GM18517 (cell line): ENCODE measurements around the gene ZNF585A.
"Not testable (repeated sequence)": the region's sequence is repeated elsewhere in the genome, so short reads cannot be mapped to it uniquely, and the experiment has no call there.

Experiments
- ATAC-seq: cut with Tn5 transposase; IDR thresholded peaks from one replicate; pipeline ENCODE4 v1.9.1; 2021; ENCODE audit warnings: mild to moderate bottlenecking, moderate library complexity; ENCODE audit not compliant: unreplicated experiment

ZNF585A gene

DNA sequence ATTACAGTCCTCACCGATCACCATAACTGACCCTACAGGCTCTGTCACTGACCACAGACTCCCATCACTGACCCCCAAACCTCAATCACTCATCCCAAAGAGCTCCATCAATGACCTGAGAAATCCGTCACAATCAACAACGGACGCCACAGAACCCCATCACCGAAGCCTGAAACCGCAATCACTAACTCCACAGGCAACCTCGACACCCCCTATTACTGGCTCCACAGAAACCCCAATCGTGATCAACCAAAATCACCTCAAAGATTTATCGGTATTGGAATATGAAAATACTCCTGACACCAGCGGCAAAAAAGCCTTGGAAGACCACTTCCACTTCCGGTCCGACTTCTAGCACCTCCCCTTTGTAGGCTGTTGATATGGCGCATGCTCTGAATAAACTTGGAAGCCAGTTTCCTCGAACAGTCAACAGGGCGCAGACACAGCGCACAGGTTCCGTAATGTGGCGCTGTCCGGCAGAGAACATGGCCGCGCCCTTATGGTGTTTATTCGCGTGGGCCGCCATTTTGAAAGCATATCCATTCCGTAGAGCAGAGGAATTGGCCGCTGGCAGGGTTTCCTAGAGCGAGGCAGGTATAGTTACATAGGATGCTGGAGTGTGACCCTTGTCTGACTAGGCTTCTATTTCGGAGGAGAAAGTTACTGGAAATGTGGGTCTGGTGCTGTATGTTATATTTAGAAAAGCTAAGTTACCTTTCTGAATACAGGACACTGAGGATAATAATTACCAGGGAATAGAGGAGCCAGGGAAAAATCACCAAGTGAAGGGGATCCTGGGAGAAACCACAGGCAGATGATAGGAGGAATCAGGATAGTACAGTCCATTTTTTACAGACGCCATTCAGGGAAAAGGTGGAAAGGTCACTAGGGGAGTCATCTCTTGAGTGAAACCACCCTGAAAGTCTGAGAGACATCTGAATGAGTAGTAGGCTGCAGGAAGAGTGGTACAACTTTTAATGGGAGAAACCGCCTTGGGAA is at the start of gene ZNF585A:
Gene ZNF585A (minus strand): TSS at position 328 of the 999 bp plus-strand sequence. CDS start 2,785 bp downstream, outside the sequence.
- peak; percentile 95 for ATAC-seq

DNA sequence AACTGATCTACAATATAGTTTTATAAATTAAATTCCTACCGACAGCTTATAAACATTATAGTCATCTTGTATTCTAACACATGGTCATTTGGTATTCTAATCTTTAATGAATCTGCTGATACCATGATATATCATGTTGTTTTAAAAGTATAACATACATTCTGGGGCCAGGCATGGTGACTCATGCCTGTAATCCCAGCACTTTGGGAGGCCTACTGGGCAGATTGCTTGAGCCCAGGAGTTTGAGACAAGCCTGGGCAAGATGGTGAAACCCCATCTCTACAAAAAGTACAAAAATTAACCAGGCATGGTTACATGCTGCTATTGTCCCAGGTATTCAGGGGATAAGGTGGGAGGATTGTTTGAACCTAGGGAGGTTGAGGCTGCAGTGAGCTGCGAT is 48.6 kb upstream of the ZNF585A start:
- ATAC-seq: no peak

DNA sequence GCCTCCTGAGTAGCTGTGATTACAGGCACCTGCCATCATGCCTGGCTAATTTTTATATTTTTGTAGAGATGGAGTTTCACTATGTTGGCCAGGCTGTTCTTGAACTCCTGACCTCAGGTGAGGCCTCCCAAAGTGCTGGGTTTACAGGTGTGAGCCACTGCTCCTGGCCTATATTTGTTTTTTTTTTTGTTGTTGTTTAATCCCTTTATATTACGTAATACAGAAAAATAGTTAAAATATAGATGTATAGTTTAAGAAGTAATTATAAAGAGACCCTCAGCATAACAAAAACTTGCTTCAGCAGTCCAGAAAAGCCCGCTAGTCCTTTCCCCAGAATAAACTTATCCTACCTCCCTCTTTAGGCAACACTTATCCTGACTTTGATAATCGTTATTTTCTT is 47.9 kb upstream of the ZNF585A start:
- ATAC-seq: no peak

DNA sequence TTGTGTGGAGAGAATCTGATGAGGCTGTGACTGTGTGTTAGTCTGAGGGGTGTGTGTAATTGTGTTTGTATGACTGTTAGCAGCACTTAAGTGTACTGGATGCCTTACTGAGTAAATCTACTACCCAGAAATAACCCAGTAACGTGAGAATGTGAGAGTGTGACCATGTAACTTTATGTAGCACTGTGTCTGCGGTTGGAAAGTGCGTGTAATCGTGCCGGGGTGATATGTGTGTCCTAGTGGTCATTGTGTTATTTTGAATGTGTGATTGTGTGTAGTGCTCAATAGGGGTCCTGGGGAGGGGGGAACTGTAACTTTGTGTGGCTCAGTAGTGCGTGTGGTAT is 46.1 kb upstream of the ZNF585A start:
- ATAC-seq: peak; percentile 9

DNA sequence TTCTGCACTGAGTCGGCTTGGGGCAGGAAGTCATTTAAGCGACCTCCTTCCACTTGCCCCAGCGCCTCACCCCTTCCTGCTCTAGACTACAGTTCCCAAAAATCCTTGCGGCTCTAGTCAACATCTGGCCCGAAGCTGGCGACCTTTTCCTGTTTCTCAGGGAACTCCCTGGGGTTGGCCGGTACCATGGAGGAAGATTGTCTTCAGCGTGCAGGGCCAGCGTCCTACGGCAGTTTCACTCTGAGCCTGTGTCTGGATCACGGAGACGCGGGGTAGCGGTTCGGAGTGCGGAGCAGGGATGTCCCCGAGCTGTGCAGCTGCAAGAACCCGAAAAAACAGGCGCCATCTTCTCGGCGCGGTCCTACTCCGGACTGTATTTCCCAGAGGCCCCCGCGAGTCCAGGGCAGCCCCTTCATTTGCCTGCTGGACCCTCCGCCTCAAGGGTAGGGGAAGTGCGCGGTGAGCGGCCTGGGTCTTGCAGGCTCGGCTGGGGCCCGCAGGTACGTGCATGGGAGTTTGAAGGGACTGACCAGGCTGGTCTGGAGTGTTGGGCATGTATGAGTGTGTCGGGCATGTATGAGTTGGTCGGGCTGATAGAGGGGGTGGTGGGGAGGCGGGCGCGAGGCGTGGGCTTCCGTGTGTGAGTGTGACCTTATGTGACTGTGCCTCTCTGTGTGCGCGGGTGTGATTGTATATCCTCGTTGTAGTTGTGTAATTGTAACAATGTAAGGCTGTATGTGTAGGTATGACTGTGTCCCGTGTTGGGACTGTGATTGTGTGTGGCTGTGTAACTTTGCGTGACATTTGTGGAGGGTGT is 45.5 kb upstream of the ZNF585A start, which contains the start of gene ZNF383:
Gene ZNF383 (plus strand): TSS at position 440 of the 817 bp plus-strand sequence. CDS start 12,240 bp downstream, outside the sequence.
- ATAC-seq: peak; percentile 82

DNA sequence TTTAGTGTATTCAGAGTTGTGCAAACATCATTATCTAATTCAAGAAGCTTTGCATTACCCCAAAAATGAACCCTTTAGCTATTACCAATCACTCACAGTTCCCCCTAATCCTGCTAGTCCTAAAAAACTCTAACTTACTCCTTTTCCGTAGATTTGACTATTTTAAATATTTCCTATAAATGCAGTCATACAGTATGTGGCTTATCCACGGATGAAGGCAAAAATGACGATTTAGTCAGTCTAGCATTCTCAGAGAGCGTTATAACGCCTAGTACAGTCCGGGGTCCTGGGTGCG is 44.9 kb upstream of the ZNF585A start:
- peak; percentile 11 for ATAC-seq

DNA sequence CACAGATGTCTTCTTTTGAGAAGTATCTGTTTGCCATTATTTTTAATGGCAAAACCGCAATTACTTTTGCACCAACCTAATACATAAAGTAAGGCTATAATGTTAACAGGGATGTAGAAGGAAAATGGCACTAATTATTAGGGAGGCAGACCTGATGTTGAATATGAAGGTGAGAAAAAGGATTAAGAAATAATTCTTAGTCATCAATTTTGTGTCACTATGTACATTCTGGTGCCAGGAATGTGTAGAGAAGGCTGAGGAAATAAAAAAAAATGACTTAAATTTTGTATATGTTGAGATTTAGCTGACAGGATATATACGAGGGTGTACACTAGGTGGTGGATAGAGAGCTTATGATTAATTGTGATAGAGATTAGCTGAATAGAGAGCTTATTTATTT is 25.3 kb upstream of the ZNF585A start:
- ATAC-seq: no peak

DNA sequence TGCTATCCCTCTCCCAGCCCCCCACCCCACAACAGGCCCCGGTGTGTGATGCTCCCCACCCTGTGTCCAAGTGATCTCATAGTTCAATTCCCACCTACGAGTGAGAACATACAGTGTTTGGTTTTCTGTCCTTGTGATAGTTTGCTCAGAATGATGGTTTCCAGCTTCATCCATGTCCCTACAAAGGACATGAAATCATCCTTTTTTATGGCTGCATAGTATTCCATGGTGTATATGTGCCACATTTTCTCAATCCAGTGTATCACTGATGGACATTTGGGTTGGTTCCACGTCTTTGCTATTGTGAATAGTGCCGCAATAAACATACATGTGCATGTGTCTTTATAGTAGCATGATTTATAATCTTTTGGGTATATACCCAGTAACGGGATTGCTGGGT is 24.6 kb upstream of the ZNF585A start:
- not testable (repeated sequence) for ATAC-seq

DNA sequence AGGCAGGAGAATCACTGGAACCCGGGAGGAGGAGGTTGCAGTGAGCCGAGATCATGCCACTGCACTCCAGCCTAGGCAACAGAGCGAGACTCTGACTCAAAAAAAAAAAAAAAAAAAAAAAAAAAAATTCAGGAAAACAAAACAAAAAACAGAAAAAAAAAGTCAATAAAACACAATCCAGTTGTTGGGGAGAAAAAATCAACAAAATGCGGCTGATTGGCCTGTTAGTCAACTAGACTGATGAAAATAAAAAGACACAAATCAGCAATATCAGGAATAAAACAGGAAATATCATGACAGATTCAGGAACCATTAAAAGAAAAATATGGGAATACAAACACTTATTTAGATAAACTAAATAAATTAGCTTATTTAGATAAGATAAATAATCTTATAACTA is 22.8 kb upstream of the ZNF585A start:
- ATAC-seq: not testable (repeated sequence)

DNA sequence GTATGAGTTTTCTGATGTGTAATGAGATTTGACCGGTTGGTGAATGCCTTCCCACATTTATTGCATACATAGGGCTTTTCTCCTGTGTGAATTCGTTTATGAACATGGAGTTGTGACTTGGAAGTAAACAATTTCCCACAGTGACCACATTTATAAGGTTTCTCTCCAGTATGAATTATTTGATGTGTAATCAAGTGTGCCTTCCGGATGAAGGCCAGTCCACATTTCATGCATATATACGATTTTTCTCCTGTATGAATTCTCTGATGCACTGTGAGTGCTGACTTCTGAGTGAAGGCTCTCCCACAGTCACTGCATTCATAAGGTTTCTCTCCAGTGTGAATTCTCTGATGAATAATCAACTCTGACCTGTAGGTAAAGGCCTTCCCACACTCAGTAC is 13.6 kb upstream of the ZNF585A start:
- ATAC-seq: not testable (repeated sequence)

DNA sequence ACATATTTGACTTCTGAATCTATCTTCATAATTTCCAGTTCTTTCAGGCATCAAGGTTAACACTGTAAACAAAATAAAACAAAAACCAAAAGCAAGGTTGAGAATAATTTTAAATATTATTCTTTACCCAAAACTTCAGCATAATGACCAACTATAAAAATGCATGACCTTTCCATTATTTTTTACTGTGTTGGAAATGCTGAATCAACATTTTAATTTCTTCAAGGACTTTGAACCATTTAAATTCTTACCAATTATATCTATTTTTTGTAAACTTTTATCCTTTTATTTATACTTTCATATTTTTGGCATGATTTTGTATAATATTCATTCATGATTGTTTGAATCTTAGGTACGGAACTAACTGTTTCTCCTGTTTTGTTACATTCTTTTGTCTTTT is 6.9 kb downstream of the ZNF585A start:
- ATAC-seq: no peak

DNA sequence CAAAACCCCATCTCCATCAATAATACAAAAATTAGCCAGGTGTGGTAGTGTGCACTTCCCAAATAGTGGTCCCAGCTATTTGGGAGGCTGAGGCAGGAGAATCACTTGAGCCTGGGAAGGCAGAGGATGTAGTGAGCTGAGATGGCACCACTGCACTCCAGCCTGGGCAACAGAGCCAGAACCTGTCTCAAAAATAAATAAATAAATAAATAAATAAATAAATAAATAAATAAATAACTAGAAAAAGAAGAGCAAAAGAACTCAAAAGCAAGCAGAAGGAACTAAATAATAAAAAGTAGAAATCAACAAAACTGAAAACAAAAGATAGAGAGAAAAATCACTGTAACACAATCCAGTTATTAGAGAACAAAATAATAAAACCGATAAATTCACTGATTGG is 12.3 kb downstream of the ZNF585A start:
- ATAC-seq: no peak

DNA sequence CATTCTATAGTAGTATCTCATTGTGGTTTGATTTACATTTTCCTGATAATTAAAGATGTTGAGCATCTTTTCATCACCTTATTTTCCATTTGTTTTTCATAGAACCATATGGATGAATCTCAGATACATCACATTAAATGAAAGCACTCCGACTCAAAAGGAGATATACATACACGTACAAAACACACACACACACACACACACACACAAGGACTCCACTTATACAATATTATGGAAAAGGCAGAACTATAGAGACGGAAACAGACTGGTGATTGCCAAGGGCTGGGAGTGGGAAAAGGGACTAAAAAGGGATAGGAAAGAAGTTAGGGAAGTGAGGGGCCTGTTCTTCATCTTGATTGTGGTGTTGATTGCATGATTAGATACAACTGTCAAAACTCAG is 24.3 kb downstream of the ZNF585A start:
- no peak for ATAC-seq

DNA sequence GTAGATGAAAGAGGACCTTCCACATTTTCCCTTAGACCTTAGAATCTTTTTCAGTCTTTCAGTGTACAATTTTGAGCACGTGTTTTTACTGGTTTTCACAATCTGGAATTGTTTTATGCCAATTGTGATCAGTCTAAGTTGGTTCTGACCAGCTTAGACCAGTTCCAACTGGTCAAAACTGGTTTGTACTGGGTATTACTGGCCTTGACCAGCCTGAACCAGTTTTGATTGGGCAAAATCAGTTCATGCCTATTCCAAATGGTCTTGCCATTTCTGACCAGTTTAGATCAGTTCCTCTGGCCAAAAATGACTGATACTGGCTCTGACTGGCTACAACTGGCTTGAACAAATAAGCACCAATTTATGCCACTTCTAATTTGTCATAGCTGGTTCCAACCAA is 36.4 kb downstream of the ZNF585A start:
- ATAC-seq: no peak

DNA sequence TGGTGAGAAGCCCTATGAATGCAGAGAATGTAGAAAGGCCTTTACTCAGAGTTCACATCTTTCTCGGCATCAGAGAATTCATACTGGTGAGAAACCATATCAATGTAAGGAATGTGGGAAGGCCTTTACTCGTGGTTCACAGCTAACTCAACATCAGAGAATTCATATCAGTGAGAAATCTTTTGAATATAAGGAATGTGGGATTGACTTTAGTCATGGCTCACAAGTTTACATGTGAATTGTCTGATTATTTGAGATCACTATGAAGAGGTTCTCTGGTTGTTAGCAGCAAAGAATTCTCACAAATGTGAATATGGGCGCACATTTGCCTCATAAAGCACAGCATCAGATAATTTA is 43.7 kb downstream of the ZNF585A start:
- ATAC-seq: no peak

DNA sequence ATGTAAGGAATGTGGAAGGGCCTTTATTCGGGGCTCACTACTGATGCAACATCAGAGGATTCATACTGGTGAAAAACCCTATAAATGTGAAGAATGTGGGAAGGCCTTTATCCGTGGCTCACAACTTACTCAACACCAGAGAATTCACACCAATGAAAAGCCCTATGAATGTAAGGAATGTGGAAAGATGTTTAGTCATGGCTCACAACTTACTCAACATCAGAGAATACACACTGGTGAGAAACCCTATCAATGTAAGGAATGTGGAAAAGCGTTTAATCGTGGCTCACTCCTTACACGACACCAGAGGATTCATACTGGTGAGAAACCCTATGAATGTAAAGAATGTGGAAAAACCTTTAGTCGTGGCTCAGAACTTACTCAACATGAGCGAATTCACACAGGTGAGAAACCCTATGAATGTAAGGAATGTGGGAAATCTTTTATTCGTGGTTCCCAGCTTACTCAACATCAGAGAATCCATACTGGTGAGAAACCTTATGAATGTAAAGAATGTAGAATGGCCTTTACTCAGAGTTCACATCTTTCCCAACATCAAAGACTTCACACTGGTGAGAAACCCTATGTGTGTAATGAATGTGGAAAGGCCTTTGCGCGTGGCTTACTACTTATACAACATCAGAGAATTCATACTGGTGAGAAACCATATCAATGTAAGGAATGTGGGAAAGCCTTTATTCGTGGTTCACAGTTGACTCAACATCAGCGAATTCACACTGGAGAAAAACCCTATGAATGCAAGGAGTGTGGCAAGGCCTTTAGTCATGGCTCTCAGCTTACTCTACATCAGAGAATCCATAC is 44.3 kb downstream of the ZNF585A start:
- no peak for ATAC-seq

DNA sequence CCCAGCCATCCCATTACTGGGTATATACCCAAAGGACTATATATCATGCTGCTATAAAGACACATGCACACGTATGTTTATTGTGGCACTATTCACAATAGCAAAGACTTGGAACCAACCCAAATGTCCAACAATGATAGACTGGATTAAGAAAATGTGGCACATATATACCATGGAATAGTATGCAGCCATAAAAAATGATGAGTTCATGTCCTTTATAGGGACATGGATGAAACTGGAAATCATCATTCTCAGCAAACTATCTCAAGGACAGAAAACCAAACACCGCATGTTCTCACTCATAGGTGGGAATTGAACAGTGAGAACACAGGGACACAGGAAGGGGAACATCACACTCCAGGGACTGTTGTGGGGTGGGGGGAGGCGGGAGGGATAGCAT is 50.4 kb downstream of the ZNF585A start:
- ATAC-seq: not testable (repeated sequence)

DNA sequence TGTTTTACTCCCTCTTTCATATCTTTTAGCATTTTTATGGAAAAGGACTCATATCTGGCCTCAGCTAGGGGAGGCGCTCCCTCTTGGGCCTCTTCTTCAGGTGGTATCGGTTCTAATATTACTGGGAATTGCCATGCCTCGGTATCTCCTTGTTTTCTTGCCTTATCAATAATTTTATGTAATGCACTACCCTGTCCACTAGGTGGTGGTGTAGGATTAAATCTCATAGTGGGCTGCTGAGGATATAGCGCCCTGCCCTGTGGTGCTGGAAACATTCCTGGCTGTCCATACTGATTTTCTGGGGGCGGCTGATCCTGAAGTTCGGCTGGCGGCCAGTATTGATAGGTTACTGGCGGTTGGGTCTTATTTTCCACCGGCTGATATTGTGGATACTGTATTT is 58.5 kb downstream of the ZNF585A start:
- no peak for ATAC-seq

DNA sequence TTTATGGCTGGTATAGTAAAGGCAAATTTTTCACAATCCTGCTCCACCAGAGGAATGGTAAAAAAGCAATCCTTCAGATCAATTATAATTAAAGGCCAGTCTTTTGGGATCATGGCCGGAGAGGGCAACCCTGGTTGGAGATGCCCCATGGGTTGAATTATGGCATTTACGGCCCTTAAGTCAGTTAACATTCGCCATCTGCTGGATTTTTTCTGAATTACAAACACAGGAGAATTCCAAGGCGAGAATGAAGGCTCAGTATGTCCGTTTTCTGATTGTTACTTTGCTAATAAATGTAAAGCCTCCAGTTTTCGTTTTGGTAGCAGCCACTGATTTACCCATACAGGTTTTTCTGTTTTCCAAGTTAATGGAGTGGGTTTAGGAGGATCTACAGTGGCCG is 60.7 kb downstream of the ZNF585A start:
- ATAC-seq: not testable (repeated sequence)

DNA sequence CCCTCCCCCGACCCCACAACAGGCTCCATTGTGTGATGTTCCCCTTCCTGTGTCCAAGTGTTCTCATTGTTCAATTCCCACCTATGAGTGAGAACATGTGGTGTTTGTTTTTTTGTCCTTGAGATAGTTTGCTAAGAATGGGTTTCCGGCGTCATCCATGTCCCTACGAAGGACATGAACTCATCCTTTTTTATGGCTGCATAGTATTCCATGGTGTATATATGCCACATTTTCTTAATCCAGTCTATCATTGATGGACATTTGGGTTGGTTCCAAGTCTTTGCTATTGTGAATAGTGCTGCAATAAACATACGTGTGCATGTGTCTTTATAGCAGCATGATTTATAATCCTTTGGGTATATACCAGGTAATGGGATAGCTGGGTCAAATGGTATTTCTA is 68.4 kb downstream of the ZNF585A start:
- not testable (repeated sequence) for ATAC-seq

DNA sequence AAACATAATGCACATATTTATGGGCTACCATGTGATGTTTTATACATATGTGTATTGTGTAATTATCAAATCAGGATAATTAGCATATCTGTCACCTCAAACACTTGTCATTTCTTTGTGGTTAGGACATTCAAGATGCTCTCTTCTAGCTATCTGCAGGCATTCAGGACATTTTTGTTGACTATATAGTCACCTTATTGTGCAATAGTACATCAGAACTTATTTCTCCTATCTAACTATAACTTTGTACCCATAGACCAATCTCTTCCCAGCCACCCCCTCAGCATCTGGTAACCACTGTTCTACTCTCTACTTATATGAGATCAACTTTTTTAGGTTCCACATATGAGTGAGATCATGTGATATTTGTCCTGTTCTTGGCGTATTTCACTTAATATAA is 73.9 kb downstream of the ZNF585A start:
- ATAC-seq: no peak
